HG03039 (cell line): ENCODE data around the gene SRRM2.

Experiments
- ATAC-seq: cut with Tn5 transposase; IDR thresholded peaks from one replicate; pipeline ENCODE4 v1.9.1; 2021; ENCODE audit warnings: mild to moderate bottlenecking, moderate library complexity; ENCODE audit not compliant: unreplicated experiment

SRRM2 gene

GRCh38 chr16:2818272-2818876, 65.9 kb downstream of the SRRM2 start:
- no peak for ATAC-seq

GRCh38 chr16:2819179-2819938, 66.9 kb downstream of the SRRM2 start:
- ATAC-seq, result no peak

DNA sequence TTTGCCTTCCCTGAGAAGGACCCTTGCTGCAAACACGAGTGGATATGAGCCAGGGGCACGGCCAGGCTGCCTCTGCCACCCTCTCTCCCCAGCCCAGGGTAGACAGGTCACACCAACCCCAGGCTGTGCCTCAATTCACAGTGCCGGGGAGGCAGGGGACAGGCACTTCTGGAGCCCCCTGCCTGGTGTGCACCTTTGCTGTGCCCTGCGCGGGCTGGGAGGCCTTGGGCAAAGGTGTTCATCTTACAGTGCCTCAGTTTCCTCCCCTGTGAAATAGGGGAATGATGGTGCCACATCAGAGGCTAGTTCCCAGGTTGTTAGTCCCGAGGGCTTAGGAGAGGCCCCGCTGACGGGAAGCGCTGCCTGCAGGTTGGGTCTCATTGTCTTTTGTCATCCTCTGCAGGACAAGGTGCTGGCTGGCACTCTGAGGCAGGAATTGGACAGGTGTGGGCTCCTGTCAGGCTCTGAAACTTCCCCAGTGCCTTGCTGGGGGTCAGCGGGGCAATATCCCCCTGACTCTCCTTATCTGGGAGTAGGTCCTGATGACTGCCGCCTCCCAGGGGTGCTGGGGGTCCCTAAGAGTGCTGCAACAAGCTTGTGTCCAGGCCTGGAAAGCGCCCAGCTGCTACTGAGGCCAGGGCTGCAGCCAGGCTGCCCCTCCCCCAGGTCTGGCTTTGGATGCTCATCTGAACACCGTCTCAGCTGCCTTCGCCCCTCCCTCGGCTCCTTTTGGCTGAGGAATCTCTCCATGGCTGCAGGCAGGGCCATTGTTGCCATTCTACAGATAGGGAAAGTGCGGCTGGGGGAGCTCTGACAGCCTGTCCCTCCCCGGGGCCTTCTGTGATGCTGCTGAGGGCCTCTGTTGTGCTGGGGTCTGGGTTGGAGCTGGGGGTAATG, 67.7 kb downstream of the SRRM2 start:
- ATAC-seq, result no peak
